ENCODE results near the gene BOD1L1.

DNA sequence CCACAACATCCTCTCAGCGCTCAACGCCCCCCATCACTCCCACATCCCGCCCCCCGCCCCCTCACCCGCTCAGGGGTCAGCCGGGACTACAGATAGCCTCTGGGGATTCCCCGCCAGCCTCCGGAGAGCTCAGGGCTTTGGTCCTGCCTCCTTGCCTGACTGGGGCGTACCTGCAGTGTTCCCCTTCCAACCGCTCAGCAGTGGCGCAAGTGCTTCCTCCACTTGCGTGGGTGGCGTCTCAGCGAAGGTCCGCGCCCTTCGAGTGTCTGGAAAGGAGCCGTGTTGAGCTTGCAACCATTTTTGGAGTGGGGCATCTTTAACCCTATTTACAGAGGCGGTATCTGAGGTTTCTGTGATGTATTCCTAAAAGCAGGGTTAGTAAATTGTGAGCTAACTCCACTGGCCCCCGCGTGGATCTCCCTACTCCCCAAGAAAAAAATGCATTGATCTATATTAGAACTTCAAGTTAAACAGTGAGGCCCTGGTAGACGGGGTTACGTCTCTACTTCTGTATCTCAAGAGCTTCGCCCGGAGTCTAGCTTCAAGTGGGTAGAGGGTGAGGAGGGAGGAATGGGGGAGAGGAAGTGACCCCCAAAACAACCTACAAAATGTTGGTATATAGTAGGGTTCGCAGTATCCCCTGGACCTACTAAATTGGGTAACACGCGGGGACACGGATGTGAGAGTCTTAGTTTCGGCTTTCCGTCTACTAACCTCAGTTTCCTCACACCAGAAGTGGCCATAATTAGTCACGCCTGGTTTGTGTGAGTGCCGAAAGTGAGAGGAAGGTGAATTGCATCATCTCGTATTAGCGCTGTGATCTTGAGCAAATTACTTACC lies 99.3 kb downstream of the BOD1L1 start:
- TF ChIP-seq RAD21 (IDR thresholded peaks at IDR 0.05; ENCODE audit: low read depth) (no peak), TAF1 (IDR thresholded peaks at IDR 0.05; ENCODE audit: low read depth) (no peak), EGR1 (IDR thresholded peaks at IDR 0.05) (no peak), CEBPB (IDR thresholded peaks at IDR 0.05) (no peak), EP300 (IDR thresholded peaks at IDR 0.05; ENCODE audit: borderline replicate concordance) (no peak), CREB1 (IDR thresholded peaks at IDR 0.05; ENCODE audit: low read depth) (no peak), NFIC (IDR thresholded peaks at IDR 0.05) (no peak), TCF12 (IDR thresholded peaks at IDR 0.05; ENCODE audit: low read depth) (no peak), FOXM1 (IDR thresholded peaks at IDR 0.05; ENCODE audit: borderline replicate concordance, low read depth) (no peak)
- TF ChIP-seq, protein P1, sequence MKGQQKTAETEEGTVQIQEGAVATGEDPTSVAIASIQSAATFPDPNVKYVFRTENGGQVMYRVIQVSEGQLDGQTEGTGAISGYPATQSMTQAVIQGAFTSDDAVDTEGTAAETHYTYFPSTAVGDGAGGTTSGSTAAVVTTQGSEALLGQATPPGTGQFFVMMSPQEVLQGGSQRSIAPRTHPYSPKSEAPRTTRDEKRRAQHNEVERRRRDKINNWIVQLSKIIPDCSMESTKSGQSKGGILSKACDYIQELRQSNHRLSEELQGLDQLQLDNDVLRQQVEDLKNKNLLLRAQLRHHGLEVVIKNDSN (IDR thresholded peaks at IDR 0.05): no peak
- TF ChIP-seq, protein P2, sequence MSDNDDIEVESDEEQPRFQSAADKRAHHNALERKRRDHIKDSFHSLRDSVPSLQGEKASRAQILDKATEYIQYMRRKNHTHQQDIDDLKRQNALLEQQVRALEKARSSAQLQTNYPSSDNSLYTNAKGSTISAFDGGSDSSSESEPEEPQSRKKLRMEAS (IDR thresholded peaks at IDR 0.05): no peak
- TF ChIP-seq, protein P3, sequence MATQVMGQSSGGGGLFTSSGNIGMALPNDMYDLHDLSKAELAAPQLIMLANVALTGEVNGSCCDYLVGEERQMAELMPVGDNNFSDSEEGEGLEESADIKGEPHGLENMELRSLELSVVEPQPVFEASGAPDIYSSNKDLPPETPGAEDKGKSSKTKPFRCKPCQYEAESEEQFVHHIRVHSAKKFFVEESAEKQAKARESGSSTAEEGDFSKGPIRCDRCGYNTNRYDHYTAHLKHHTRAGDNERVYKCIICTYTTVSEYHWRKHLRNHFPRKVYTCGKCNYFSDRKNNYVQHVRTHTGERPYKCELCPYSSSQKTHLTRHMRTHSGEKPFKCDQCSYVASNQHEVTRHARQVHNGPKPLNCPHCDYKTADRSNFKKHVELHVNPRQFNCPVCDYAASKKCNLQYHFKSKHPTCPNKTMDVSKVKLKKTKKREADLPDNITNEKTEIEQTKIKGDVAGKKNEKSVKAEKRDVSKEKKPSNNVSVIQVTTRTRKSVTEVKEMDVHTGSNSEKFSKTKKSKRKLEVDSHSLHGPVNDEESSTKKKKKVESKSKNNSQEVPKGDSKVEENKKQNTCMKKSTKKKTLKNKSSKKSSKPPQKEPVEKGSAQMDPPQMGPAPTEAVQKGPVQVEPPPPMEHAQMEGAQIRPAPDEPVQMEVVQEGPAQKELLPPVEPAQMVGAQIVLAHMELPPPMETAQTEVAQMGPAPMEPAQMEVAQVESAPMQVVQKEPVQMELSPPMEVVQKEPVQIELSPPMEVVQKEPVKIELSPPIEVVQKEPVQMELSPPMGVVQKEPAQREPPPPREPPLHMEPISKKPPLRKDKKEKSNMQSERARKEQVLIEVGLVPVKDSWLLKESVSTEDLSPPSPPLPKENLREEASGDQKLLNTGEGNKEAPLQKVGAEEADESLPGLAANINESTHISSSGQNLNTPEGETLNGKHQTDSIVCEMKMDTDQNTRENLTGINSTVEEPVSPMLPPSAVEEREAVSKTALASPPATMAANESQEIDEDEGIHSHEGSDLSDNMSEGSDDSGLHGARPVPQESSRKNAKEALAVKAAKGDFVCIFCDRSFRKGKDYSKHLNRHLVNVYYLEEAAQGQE (IDR thresholded peaks at IDR 0.05; ENCODE audit: low read depth): no peak
